A549 (cell line): ENCODE results near the gene CARTPT. TPM values are rescaled to one million over a fixed set of nuclear protein-coding genes. Genes with fewer than 3 reads are reported as not detected.

Experiments used
- ATAC-seq, 2 experiments: fragments of 200-7000 bp in 1 of 2; fragments of >200 bp in 1 of 2; cut with Nextera tagmentation in 1 of 2; cut with Tn5 transposase in 1 of 2; 3 replicates each; pipeline versions ENCODE4 v1.8.0 to v1.9.1; 2018 to 2020; ENCODE audit warnings: mild to moderate bottlenecking in 1 of 2, moderate library complexity in 1 of 2
- CTCF ChIA-PET: fragments of 300-600 bp; sonication (Branson Sonifier 250); formaldehyde crosslinking; extraction: SDS; loops from one replicate; lab custom pipeline; 2021; ENCODE audit warnings: antibody characterized with exemption, inconsistent platforms; lab: Yijun Ruan, JAX
- POLR2A ChIA-PET: fragments of 350-600 bp; formaldehyde crosslinking; extraction: SDS; loops from one replicate; lab custom pipeline; 2021; ENCODE audit warnings: antibody characterized with exemption, inconsistent platforms; lab: Yijun Ruan, JAX
- DNase-seq, 2 experiments: peaks; one replicate each; pipeline versions ENCODE4 v3.0.0 to v3.0.0-alpha.2; 2011 to 2016; ENCODE audit warnings: low read depth in 1 of 2, low spot score in 1 of 2
- FAIRE-seq: peaks from 2 replicates; lab custom pipeline; 2011; peaks lifted over from hg19 to GRCh38; lab: Jason Lieb, UNC
- H3K27ac ChIP-seq, 2 experiments: fragments of >200 bp; sonication (Bioruptor Twin); formaldehyde crosslinking; 3 replicates each; pipeline ENCODE4 v1.5.1; 2016 to 2017
- H3K4me1 ChIP-seq: fragments of >200 bp; sonication (Bioruptor Twin); formaldehyde crosslinking; 3 replicates; pipeline ENCODE4 v1.6.1; 2016
- H3K4me2 ChIP-seq: fragments of >200 bp; sonication (Bioruptor Twin); formaldehyde crosslinking; 3 replicates; pipeline ENCODE4 v1.6.1; 2016
- H3K4me3 ChIP-seq: fragments of >200 bp; sonication (Bioruptor Twin); formaldehyde crosslinking; 3 replicates; pipeline ENCODE4 v1.5.1; 2016
- H3K9me3 ChIP-seq: fragments of >200 bp; sonication (Bioruptor Twin); formaldehyde crosslinking; 3 replicates; pipeline ENCODE4 v1.6.1; 2016
- BHLHE40 ChIP-seq: IDR thresholded peaks from 2 replicates; pipeline ENCODE4 v1.6.1; 2012; ENCODE audit warnings: low read depth, low read length, inconsistent platforms
- CBX2 ChIP-seq: fragments of 200-600 bp; sonication (generic); IDR thresholded peaks from 2 replicates; pipeline ENCODE4 v1.6.1; 2016; ENCODE audit warnings: low read depth, mild to moderate bottlenecking, borderline replicate concordance
- CHD4 ChIP-seq: fragments of 200-600 bp; sonication (generic); IDR thresholded peaks from 2 replicates; pipeline ENCODE4 v1.6.1; 2016; ENCODE audit warnings: antibody characterized with exemption, mild to moderate bottlenecking, borderline replicate concordance
- CTCF ChIP-seq: fragments of >200 bp; sonication (Bioruptor Twin); formaldehyde crosslinking; IDR thresholded peaks from 3 replicates; pipeline ENCODE4 v1.5.1; 2016
- EHF ChIP-seq: fragments of 250-450 bp; sonication (Bioruptor Pico); IDR thresholded peaks from 2 replicates; pipeline ENCODE4 v1.5.0; 2020; ENCODE audit warnings: mild to moderate bottlenecking
- FOSL2 ChIP-seq, 2 experiments: fragments of 450-650 bp in 1 of 2; fragments of >200 bp in 1 of 2; sonication (Bioruptor Twin) in 1 of 2; formaldehyde crosslinking; IDR thresholded peaks; 2 replicates each; pipeline versions ENCODE4 v1.5.0 to v1.6.1; 2016 to 2020; ENCODE audit warnings: mild to moderate bottlenecking in 1 of 2, moderate library complexity in 1 of 2
- FOXS1 ChIP-seq: fragments of 250-450 bp; sonication (Bioruptor Pico); IDR thresholded peaks from 2 replicates; pipeline ENCODE4 v1.5.0; 2020; ENCODE audit warnings: mild to moderate bottlenecking, moderate library complexity
- HEYL ChIP-seq: fragments of 250-450 bp; sonication (Bioruptor Pico); IDR thresholded peaks from 2 replicates; pipeline ENCODE4 v1.8.0; 2021; ENCODE audit warnings: mild to moderate bottlenecking, moderate library complexity
- HOXA7 ChIP-seq: fragments of 250-450 bp; sonication (Bioruptor Pico); IDR thresholded peaks from 2 replicates; pipeline ENCODE4 v1.5.0; 2020; ENCODE audit warnings: mild to moderate bottlenecking, moderate library complexity
- HOXB5 ChIP-seq: fragments of 250-450 bp; sonication (Bioruptor Pico); IDR thresholded peaks from 2 replicates; pipeline ENCODE4 v1.5.0; 2020; ENCODE audit warnings: mild to moderate bottlenecking, moderate library complexity
- JUN ChIP-seq, 2 experiments: fragments of >200 bp; sonication (Bioruptor Twin); formaldehyde crosslinking; IDR thresholded peaks; 2 replicates in 1 of 2; 3 replicates in 1 of 2; pipeline ENCODE4 v1.6.1; 2016 to 2017
- JUNB ChIP-seq: fragments of >200 bp; sonication (Bioruptor Twin); formaldehyde crosslinking; IDR thresholded peaks from 2 replicates; pipeline ENCODE4 v1.6.1; 2016
- KDM5A ChIP-seq: fragments of 200-600 bp; sonication (generic); IDR thresholded peaks from 2 replicates; pipeline ENCODE4 v1.6.1; 2016; ENCODE audit warnings: antibody characterized with exemption, mild to moderate bottlenecking
- MAFK ChIP-seq: fragments of 450-650 bp; IDR thresholded peaks from 2 replicates; pipeline ENCODE4 v1.6.1; 2014; ENCODE audit not compliant: partially characterized antibody
- NFE2L2 ChIP-seq: fragments of 150-350 bp; conservative IDR thresholded peaks from 2 replicates; pipeline ENCODE4 v1.6.1; 2014; ENCODE audit warnings: low read length
- RAD21 ChIP-seq, 2 experiments: fragments of >200 bp in 1 of 2; sonication (Bioruptor Twin) in 1 of 2; formaldehyde crosslinking in 1 of 2; IDR thresholded peaks in 1 of 2; conservative IDR thresholded peaks in 1 of 2; 2 replicates in 1 of 2; 3 replicates in 1 of 2; pipeline ENCODE4 v1.6.1; 2012 to 2018; ENCODE audit warnings: inconsistent platforms in 1 of 2
- RFX5 ChIP-seq: fragments of 450-650 bp; IDR thresholded peaks from 2 replicates; pipeline ENCODE4 v1.7.1; 2014; ENCODE audit warnings: antibody characterized with exemption, mild to moderate bottlenecking, moderate library complexity
- RNF2 ChIP-seq: fragments of 200-600 bp; sonication (generic); IDR thresholded peaks from 2 replicates; pipeline ENCODE4 v1.6.1; 2016; ENCODE audit warnings: low read depth, mild to moderate bottlenecking, antibody characterized with exemption, moderate library complexity, borderline replicate concordance
- SMC3 ChIP-seq: fragments of >200 bp; sonication (Bioruptor Twin); formaldehyde crosslinking; IDR thresholded peaks from 3 replicates; pipeline ENCODE4 v1.6.1; 2018; ENCODE audit warnings: inconsistent platforms
- TP53 ChIP-seq: fragments of 250-450 bp; sonication (Bioruptor Pico); IDR thresholded peaks from 2 replicates; pipeline ENCODE4 v1.5.0; 2021; ENCODE audit warnings: mild to moderate bottlenecking, moderate library complexity
- WGBS: methylation state at CpG from one replicate; pipeline ENCODE4 v1.1.6; 2017; ENCODE audit errors: missing lambda C conversion rate; 5-methylcytosine and 5-hydroxymethylcytosine counted together
- polyA plus RNA-seq, 4 experiments: library from polyadenylated mRNA; depleted of rRNA in 3 of 4; stranded (reverse); fragments of >200 nt; fragmentation: RNase III in 1 of 4; extraction: RNeasy Plus Mini Kit Qiagen cat#74134 plus additional on column Dnase treatment in 1 of 4; gene quantifications; 2 replicates in 3 of 4; 3 replicates in 1 of 4; pipeline ENCODE4 v1.2.3, GENCODE V29; 2011 to 2017

CARTPT gene
- polyA plus RNA-seq, 2 of the 4 experiments (the other 2 are of a cell fraction) = not detected

GRCh38 chr5:71680510-71680909 lies 38.6 kb upstream of the CARTPT start:
- Histone ChIP-seq H3K27ac (no peak overlapping the region), H3K9me3 (no peaks in the 10 kb centered on the region), H3K4me2 (no peak overlapping the region), H3K4me1 (no peaks in the 10 kb centered on the region), H3K4me3 (no peak overlapping the region)
- no peak for ATAC-seq
- POLR2A ChIA-PET = no interaction called here
- CTCF ChIA-PET = no interaction called here
- TF ChIP-seq HOXB5 (CRISPR knock-in tag) (no peak), JUN (IDR thresholded peaks at IDR 0.05) (no peak)
- TF ChIP-seq, all 56 proteins: peak for 0
- WGBS = 63% methylated on average over 2 of the region's 2 CpGs
- FAIRE-seq = no peak
- no peak for DNase-seq

- Histone ChIP-seq H3K27ac (no peak overlapping the region), H3K4me3 (no peak overlapping the region), H3K4me2 (no peak overlapping the region), H3K4me1 (no peaks in the 10 kb centered on the region)
- 16% methylated on average over 3 of the region's 3 CpGs for WGBS
- ATAC-seq (no peak; a peak in 1 of 6 replicates), DNase-seq (peak in 1 of 2 experiments; percentile 14)
- POLR2A ChIA-PET = no interaction called here
- TF ChIP-seq CHD4 (no peak), CBX2 (no peak), KDM5A (no peak), HOXA7 (CRISPR knock-in tag) (no peak), FOSL2 (IDR thresholded peaks at IDR 0.05) (no peak), FOSL2 (CRISPR knock-in tag; IDR thresholded peaks at IDR 0.05) (no peak), TP53 (CRISPR knock-in tag) (no peak), RNF2 (no peak), HEYL (CRISPR knock-in tag) (no peak)
- TF ChIP-seq, all 56 proteins: peak for 0
- H3K9me3 ChIP-seq = no peaks in the 10 kb centered on the region
- no peak for FAIRE-seq
- CTCF ChIA-PET = no interaction called here
Measured at GRCh38 chr5:71681296-71681695, 37.8 kb upstream of the CARTPT start.

- ATAC-seq (no peak), FAIRE-seq (no peak), DNase-seq (no peak)
- H3K27ac ChIP-seq = no peak overlapping the region
- H3K4me1 ChIP-seq = no peaks in the 10 kb centered on the region
- ChIA-PET POLR2A (no interaction called here), CTCF (interaction anchor here (0.6 to 1.7 kb wide), 2 partner anchors 72 to 73 kb away, joined by 3 to 5 read pairs; no protein-coding TSS in a partner anchor)
- 62% methylated on average over 2 of the region's 2 CpGs for WGBS
- TF ChIP-seq RAD21 (conservative IDR thresholded peaks at IDR 0.05 in 1 of 2, IDR thresholded peaks at IDR 0.05 in 1 of 2) (no peak), FOXS1 (CRISPR knock-in tag) (no peak), NFE2L2 (no peak), HOXA7 (CRISPR knock-in tag) (no peak), MAFK (no peak), CTCF (no peak), JUNB (no peak), EHF (no peak), BHLHE40 (no peak), HOXB5 (CRISPR knock-in tag) (no peak), RFX5 (no peak), SMC3 (no peak), JUN (IDR thresholded peaks at IDR 0.05) (no peak)
- H3K4me3 ChIP-seq = no peak overlapping the region
- H3K4me2 ChIP-seq = no peak overlapping the region
- H3K9me3 ChIP-seq = no peaks in the 10 kb centered on the region
Measured at GRCh38 chr5:71684309-71684708, 34.8 kb upstream of the CARTPT start.
